D721Med (cell line): ENCODE results near the gene GPBP1.
A peak's percentile ranks its signal among the peaks of the same experiment; 100 is the strongest.

Experiments used
- DNase-seq: peaks from one replicate; pipeline ENCODE4 v3.0.0; 2011; ENCODE audit warnings: low spot score; ENCODE audit not compliant: insufficient read length
- FAIRE-seq: peaks from 2 replicates; lab custom pipeline; 2011; peaks lifted over from hg19 to GRCh38; lab: Jason Lieb, UNC
- TF ChIP-seq, protein P1 (sequence below): IDR thresholded peaks from 2 replicates; pipeline ENCODE4 v1.5.1; 2012; ENCODE audit warnings: mild to moderate bottlenecking, control low read depth; ENCODE audit not compliant: insufficient read depth; ENCODE audit errors: missing control alignments

The GPBP1 gene

DNA sequence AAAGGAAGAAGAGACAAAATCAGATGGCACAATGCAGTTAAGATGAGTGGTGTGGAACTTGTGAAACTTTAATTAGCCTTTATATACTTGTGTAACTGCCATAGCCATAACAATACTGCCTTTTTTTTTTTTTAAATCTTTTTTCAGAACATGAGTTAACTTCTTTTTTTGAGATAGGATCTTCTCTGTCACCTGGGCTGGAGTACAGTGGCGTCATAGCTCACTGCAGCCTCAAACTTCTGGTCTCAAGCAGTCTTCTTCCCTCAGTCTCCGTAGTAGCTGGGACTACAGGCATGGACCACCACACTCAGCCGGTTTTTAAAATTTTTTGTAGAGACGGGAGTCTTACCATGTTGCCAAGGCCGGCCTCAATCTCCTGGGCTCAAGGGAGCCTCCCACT lies 37.2 kb downstream of the GPBP1 start:
- no peak for DNase-seq
- TF ChIP-seq, protein P1, sequence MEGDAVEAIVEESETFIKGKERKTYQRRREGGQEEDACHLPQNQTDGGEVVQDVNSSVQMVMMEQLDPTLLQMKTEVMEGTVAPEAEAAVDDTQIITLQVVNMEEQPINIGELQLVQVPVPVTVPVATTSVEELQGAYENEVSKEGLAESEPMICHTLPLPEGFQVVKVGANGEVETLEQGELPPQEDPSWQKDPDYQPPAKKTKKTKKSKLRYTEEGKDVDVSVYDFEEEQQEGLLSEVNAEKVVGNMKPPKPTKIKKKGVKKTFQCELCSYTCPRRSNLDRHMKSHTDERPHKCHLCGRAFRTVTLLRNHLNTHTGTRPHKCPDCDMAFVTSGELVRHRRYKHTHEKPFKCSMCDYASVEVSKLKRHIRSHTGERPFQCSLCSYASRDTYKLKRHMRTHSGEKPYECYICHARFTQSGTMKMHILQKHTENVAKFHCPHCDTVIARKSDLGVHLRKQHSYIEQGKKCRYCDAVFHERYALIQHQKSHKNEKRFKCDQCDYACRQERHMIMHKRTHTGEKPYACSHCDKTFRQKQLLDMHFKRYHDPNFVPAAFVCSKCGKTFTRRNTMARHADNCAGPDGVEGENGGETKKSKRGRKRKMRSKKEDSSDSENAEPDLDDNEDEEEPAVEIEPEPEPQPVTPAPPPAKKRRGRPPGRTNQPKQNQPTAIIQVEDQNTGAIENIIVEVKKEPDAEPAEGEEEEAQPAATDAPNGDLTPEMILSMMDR = no peak
- FAIRE-seq = no peak

DNA sequence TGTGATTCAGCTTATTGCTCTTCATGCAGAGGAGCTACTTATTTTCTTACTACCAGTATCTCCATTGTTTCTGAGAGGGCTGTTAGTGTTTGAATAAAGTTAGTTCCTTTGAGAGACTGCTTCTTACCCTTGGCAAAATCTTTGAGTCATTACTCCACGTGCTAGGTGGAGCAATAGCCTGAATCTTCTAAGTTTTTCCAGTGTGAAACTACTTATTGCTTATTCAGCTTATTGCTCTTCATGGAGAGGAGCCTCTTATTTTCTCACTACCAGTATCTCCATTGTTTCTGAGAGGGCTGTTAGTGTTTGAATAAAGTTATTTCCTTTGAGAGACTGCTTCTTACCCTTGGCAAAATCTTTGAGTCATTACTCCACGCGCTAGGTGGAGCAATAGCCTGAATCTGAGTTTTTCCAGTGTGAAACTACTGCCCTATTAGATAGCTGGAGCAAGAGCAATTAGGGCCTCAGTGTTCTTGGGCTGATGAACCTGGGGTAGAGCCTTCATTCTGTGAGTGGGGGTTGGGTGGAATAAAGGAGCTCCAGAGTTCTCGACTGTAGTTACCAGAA lies 41.9 kb downstream of the GPBP1 start:
- FAIRE-seq (no peak), DNase-seq (no peak)
- TF ChIP-seq, protein P1 = no peak

DNA sequence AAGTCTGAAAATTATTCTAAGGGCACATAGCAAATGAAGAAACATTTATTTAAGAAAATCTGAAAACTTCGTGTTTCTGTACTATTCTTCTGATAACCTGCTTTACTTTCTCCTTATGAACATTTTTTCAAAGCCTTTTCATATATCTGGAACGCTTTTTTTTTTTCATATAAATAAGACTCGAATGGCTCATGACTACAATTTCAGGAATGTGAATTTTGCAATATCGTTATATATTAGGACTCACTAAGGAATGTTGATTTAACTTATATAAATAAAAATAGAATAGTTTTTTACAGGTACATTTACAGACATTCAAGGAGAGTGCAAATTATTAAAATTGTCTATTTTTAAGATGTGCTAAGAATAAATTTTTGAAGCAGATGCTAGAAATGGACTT lies 42.9 kb downstream of the GPBP1 start:
- DNase-seq (no peak), FAIRE-seq (no peak)
- TF ChIP-seq, protein P1 = no peak

DNA sequence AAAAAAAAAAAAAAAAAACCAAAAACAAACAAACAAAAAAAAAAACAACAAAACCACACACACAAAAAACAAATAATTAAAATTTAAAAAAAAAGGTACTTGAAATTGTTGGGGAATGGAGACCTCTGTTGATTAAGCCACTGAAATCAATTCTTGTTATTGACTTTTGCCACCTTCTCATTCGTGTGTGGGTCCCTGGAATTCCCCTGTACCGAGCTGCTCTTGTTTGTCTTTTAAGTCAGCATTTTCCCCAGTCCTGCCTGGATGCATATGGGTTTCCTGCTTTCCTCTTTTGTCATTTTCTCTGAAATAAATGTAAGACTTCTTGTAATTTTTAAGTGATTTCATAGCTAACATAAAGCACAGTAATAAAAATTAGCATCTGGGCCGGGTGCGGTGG lies 45.5 kb downstream of the GPBP1 start:
- no peak for FAIRE-seq
- no peak for DNase-seq

DNA sequence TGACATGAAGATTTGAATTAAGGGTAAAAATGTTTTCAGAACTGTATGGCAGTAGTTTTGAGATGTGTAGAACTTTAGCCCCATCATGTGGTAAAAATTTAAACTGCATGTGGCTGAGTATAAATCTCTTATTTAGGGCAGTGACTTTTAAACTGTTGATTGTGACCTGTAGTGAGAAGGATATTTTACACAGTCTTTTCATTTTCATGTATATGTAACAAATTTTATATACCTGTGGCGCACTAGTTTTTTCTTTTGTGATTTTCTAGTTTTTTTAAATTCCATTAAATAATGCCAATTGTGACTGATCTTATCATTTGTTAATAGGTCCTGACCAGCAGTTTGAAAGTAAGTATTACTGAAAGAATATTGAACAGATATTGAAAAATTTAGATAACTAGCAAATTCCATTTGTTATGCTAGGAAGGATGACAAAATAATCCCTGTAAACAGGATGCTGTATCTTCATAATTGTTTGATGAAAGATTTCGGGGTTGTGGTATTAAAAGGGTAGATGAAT lies 47.2 kb downstream of the GPBP1 start:
- DNase-seq (no peak), FAIRE-seq (peak; percentile 93)

More for the DNA sequence above, 45.5 kb downstream of the GPBP1 start:
- TF ChIP-seq, protein P1 = no peak

DNA sequence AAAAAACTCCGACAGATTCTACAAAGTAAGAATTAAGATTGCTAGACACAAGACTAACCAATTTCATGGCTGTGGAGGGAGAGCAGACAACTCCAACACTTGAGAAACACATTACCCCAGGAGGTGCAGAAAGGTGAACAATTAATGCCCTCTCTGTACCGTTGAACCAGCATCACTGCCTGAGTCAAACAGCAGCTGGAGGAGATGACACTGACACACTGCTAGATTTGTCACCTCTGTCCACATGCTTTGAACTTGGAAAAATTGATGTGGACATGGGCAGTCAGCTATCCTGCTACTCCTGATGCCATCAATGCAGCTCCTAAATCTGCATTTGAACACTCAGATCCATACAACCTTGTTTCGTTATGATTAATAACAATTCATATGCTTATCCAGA lies 51.7 kb downstream of the GPBP1 start:
- TF ChIP-seq, protein P1 = no peak
- no peak for DNase-seq
- no peak for FAIRE-seq

More for the DNA sequence above, 47.2 kb downstream of the GPBP1 start:
- TF ChIP-seq, protein P1 = peak; percentile 86

DNA sequence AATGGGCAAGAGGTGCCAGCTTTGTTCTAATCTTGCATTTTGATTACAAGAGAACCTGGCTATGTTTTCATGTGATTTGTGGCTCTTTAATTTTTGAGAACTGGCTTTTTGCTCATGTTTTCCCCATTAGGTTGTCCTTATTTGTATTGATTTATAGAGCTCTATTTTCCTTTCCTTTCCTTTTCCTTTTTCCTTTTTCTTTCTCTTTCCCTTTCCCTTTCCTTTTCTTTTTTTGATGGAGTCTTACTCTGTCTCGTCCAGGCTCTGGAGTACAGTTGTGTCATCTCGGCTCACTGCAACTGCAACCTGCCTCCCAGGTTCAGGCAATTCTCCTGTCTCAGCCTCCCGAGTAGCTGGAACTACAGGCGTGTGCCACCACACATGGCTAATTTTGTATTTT lies 55.5 kb downstream of the GPBP1 start:
- no peak for DNase-seq
- TF ChIP-seq, protein P1 = no peak
- no peak for FAIRE-seq
